D721Med (cell line): Measurements from ENCODE around the gene GNPDA2.

Experiments
- DNase-seq: peaks from one replicate; pipeline ENCODE4 v3.0.0; 2011; ENCODE audit warnings: low spot score; ENCODE audit not compliant: insufficient read length
- FAIRE-seq: peaks from 2 replicates; lab custom pipeline; 2011; peaks lifted over from hg19 to GRCh38; lab: Jason Lieb, UNC
- TF ChIP-seq, protein P1 (sequence below): IDR thresholded peaks from 2 replicates; pipeline ENCODE4 v1.5.1; 2012; ENCODE audit warnings: mild to moderate bottlenecking, control low read depth; ENCODE audit not compliant: insufficient read depth; ENCODE audit errors: missing control alignments

GNPDA2 gene

DNA sequence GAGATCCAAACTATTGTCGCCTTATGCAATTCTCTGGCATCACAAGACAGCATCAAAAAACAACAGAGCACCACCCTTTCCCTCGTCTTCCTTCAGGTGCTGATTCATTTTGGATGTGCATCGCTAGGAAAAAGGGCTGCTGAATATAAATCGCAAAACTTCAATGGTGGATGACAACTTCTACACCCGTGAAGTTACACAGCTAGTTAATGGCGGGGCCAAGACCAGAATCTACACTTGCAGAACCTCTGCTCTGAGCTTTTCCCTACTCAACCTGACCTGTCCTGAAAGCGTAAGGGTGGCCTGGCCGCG, 674 bp downstream of the GNPDA2 start:
- no peak for DNase-seq
- TF ChIP-seq, protein P1, sequence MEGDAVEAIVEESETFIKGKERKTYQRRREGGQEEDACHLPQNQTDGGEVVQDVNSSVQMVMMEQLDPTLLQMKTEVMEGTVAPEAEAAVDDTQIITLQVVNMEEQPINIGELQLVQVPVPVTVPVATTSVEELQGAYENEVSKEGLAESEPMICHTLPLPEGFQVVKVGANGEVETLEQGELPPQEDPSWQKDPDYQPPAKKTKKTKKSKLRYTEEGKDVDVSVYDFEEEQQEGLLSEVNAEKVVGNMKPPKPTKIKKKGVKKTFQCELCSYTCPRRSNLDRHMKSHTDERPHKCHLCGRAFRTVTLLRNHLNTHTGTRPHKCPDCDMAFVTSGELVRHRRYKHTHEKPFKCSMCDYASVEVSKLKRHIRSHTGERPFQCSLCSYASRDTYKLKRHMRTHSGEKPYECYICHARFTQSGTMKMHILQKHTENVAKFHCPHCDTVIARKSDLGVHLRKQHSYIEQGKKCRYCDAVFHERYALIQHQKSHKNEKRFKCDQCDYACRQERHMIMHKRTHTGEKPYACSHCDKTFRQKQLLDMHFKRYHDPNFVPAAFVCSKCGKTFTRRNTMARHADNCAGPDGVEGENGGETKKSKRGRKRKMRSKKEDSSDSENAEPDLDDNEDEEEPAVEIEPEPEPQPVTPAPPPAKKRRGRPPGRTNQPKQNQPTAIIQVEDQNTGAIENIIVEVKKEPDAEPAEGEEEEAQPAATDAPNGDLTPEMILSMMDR, result no peak
- no peak for FAIRE-seq

DNA sequence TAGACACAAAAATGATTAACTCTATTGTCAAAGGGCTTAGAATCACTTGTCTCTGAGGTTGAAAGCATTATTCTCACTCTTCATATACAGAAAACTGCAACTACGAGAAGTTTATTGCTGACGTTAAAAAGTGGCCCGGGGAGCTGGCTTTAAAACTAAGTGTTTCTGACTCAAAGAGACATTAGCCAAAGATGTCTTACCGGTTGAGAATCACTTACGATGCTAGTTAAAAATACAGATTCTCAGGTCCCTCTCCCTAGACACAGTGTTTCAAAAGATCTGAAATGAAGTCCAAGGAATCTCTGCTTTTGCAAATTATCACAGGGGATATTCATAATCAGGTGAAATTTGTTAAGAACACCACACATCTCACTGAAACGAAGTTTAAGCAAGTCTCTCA, 1.2 kb downstream of the GNPDA2 start:
- TF ChIP-seq, protein P1, result no peak
- FAIRE-seq (no peak), DNase-seq (no peak)

DNA sequence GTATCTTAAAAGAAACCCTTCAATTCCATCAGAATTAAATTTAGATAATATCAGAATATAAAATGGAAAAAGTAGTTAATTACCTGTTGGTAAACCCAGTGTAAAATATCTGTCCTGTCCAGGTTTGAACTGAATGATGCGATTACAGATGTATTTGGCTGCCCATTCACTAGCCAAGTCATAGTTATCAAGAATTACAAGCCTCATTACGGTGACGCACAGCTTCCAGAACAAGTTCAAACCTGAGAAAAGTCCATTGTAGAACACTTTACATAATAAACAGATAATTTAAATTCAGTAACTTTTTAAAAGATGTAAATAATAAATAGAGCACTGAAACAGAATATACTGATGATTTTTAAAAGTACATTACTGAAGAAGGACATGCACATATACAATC, 4.4 kb downstream of the GNPDA2 start:
- DNase-seq, result no peak
- FAIRE-seq, result no peak
- TF ChIP-seq, protein P1, result no peak

- DNase-seq (no peak), FAIRE-seq (no peak)
- TF ChIP-seq, protein P1, result no peak
These were observed 6.0 kb downstream of the GNPDA2 start for GRCh38 chr4:44720371-44720770.

DNA sequence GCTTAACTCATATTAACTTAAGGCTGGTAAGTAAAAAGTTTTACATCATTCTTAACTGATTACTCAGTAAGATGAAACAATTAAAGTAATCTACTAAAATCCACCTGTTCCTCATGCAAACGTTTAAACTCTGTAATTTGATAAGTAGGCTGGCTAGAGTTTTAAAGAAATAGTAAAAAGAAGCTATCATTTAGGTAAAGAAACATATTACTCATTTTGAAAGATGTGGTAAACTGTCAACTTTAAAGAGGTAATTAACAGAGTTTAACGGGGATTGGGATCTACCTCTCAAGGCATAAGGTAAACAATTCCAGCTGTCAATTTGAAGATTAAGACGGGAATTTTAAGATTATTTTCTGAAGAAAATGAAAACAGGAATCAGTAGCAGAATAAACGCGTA, 9.8 kb downstream of the GNPDA2 start:
- no peak for DNase-seq
- TF ChIP-seq, protein P1, result no peak
- peak; percentile 25 for FAIRE-seq

DNA sequence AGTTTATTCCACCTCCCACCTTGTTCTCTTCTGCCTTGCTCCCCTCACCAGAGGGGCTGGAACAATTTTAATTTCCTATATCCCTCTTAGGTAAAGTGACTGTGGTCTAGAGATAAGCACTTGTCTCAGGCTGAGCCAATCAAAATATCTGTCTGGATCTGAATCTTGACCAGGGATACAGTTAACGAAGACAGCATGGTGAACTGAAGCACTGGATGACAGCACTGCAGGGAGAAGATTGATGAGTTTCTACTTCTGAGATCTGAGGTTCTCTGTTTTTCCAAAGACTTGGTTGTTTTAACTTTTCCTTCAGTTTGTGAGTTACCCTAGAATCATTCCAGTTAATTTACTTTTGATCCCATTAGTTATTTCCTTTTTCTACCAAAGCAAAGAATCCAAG, 13.2 kb downstream of the GNPDA2 start:
- FAIRE-seq (no peak), DNase-seq (no peak)
- TF ChIP-seq, protein P1, result no peak

- no peak for FAIRE-seq
- TF ChIP-seq, protein P1, result no peak
- no peak for DNase-seq
These were observed 21.7 kb downstream of the GNPDA2 start for GRCh38 chr4:44704673-44705072.
